Heart right ventricle (tissue), 16 donors: ENCODE results near the gene MYLK. TPM values are rescaled to one million over a fixed set of nuclear protein-coding genes. Genes with fewer than 3 reads are reported as not detected.

ENCODE experiments used
- ATAC-seq, 8 donors: fragments of 200-7000 bp; cut with Tn5 transposase; one replicate each; pipeline ENCODE4 v1.9.1; 2020; ENCODE audit warnings: mild to moderate bottlenecking in 8 of 8, moderate library complexity in 8 of 8, moderate number of reproducible peaks in 1 of 8
- DNase-seq, 2 donors: peaks; one replicate each; pipeline ENCODE4 v3.0.0-alpha.2; 2020
- H3K27ac ChIP-seq, 10 donors: fragments of 200-600 bp; sonication (generic) in 2 of 10; one replicate each; pipeline versions ENCODE4 v1.5.0 to v1.8.0; 2020 to 2022; ENCODE audit warnings: mild to moderate bottlenecking in 3 of 10
- H3K27me3 ChIP-seq, 7 donors: fragments of 200-600 bp; one replicate each; pipeline ENCODE4 v1.8.0; 2021 to 2022; ENCODE audit warnings: mild to moderate bottlenecking in 2 of 7
- H3K36me3 ChIP-seq, 9 donors: fragments of 200-600 bp; sonication (generic) in 1 of 9; one replicate each; pipeline versions ENCODE4 v1.5.0 to v1.8.0; 2020 to 2022; ENCODE audit warnings: mild to moderate bottlenecking in 2 of 9
- H3K4me1 ChIP-seq, 9 donors: fragments of 200-600 bp; sonication (generic) in 1 of 9; one replicate each; pipeline versions ENCODE4 v1.5.0 to v1.8.0; 2020 to 2022; ENCODE audit warnings: mild to moderate bottlenecking in 4 of 9
- H3K4me3 ChIP-seq, 10 donors: fragments of 200-600 bp; sonication (generic) in 2 of 10; one replicate each; pipeline versions ENCODE4 v1.5.0 to v1.8.0; 2020 to 2022; ENCODE audit warnings: mild to moderate bottlenecking in 7 of 10, moderate library complexity in 2 of 10
- H3K9me3 ChIP-seq, 11 donors: fragments of 200-600 bp in 10 of 11; sonication (generic) in 2 of 11; one replicate each; pipeline versions ENCODE4 v1.5.0 to v1.8.0; 2013 to 2022; ENCODE audit warnings: mild to moderate bottlenecking in 2 of 11, control low read depth in 1 of 11, moderate library complexity in 1 of 11
- whole genome bisulfite sequencing, 2 donors: extraction: QIAGEN DNeasy Blood & Tissue Kit; methylation state at CpG; one replicate each; pipeline ENCODE4 v1.1.7; 2013; ENCODE audit warnings: inconsistent platforms in 1 of 2; 5-methylcytosine and 5-hydroxymethylcytosine counted together
- intact Hi-C, 10 donors: fragments of 100-400 bp; cut with DNase I; formaldehyde crosslinking; loops; one replicate each; pipeline versions ENCODE4 v1.11.1 to v1.14.2; 2022
- polyA plus RNA-seq, 2 donors: library from polyadenylated mRNA; stranded (reverse); fragments of 200-250 nt; gene quantifications; one replicate each; pipeline ENCODE4 v1.2.3, GENCODE V29; 2013
- total RNA-seq, 10 donors: library from RNA; stranded (reverse); fragmentation: NEBNext Ultra II Directional in 3 of 10; extraction: Animal tissue kit (Norgen Biotek cat#: 25700) in 3 of 10; gene quantifications; one replicate each; pipeline versions ENCODE4 v1.2.1 to v1.2.4, GENCODE V29; 2021 to 2023
- TF ChIP-seq, protein P1 (sequence below), 9 donors: fragments of 200-600 bp; sonication (generic) in 2 of 9; IDR thresholded peaks; one replicate each; pipeline versions ENCODE4 v1.5.0 to v1.8.0; 2021 to 2022; ENCODE audit warnings: antibody characterized with exemption in 9 of 9, mild to moderate bottlenecking in 5 of 9, moderate library complexity in 1 of 9
- donor health status: Arrhythmogenic right ventricular cardiomyopathy.
- donor health status: ischemic (EF 13 %, LVEDD 7.1; RV severe dilation, severe dysfunction).
- donor health status: healthy with polysubstance abuse.
- donor health status: DM: no; HTN: yes; CAD: no.
- donor health status: DM: no; HTN: no; CAD: no.
- donor health status: ischemic (EF 25% LVEDD 6.9; RV normal size, moderate dysfunction).
- donor health status: ischemic (EF 25% LVEDD 5.7; RV mildly dilated, moderate dysfunction).
- donor health status: healthy.
- donor health status: DM: yes; HTN: yes; CAD: no.
- donor health status: Ischemic cardiomyopathy.
- donor health status: ischemic (EF 35%, LVEDD 5.7; RV mildly dilated, moderate dysfunction).
- donor health status: nonischemic (EF 11% LVEDD 7.7; RV severe dilation, severe dysfunction).
- donor health status: DM: yes; HTN: yes; CAD: no.
- donor health status: PGD.
- donor health status: ischemic (EF 29% LVEDD 5.4; RV normal size, mild dysfunction).
- donor health status: nonischemic (EF 23%, LVEDD 6.1; RV moderate dilation, normal function).

Gene MYLK
- total and polyA plus RNA-seq, 12 donors: 5.6 to 20.6 (median 11.6) TPM

DNA sequence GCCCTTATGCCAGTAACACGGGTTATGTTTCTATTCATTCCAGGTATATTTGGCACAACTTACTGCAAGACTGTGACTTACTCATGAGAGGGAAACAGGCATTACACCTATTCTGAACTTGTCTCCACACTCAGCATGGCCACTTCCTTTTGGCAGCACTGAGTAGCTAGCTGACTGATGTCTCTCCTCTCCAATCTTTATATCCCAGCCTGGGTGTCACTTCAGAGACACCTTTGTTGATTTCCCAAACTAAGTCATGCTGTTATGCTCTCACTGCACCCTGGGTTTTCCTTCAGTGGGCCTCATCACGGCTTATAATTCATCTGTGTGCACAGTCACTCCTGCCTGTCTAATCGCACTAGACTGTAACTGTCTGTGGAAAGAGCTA, 114.8 kb downstream of the MYLK start:
- no peak for ATAC-seq
- no peaks in the 10 kb centered on the region for H3K36me3 ChIP-seq
- peaks cover 0 to 4% (median 0%) of the 10 kb centered on the region in 9 donors for H3K4me1 ChIP-seq
- no peak overlapping the region for H3K27ac ChIP-seq
- H3K27me3 ChIP-seq: no peaks in the 10 kb centered on the region
- no peak for DNase-seq
- TF ChIP-seq, protein P1, sequence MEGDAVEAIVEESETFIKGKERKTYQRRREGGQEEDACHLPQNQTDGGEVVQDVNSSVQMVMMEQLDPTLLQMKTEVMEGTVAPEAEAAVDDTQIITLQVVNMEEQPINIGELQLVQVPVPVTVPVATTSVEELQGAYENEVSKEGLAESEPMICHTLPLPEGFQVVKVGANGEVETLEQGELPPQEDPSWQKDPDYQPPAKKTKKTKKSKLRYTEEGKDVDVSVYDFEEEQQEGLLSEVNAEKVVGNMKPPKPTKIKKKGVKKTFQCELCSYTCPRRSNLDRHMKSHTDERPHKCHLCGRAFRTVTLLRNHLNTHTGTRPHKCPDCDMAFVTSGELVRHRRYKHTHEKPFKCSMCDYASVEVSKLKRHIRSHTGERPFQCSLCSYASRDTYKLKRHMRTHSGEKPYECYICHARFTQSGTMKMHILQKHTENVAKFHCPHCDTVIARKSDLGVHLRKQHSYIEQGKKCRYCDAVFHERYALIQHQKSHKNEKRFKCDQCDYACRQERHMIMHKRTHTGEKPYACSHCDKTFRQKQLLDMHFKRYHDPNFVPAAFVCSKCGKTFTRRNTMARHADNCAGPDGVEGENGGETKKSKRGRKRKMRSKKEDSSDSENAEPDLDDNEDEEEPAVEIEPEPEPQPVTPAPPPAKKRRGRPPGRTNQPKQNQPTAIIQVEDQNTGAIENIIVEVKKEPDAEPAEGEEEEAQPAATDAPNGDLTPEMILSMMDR (IDR thresholded peaks at IDR 0.05): no peak
- 90 to 92% methylated on average over 3 of the region's 3 CpGs for WGBS, 2 donors
- H3K4me3 ChIP-seq: no peak overlapping the region
- no peaks in the 10 kb centered on the region for H3K9me3 ChIP-seq
- intact Hi-C loops: loop anchor here in 1 of 10 donors (10.0 kb wide), 1 partner anchor 115 kb away; the partner anchor contains the start of gene MYLK

DNA sequence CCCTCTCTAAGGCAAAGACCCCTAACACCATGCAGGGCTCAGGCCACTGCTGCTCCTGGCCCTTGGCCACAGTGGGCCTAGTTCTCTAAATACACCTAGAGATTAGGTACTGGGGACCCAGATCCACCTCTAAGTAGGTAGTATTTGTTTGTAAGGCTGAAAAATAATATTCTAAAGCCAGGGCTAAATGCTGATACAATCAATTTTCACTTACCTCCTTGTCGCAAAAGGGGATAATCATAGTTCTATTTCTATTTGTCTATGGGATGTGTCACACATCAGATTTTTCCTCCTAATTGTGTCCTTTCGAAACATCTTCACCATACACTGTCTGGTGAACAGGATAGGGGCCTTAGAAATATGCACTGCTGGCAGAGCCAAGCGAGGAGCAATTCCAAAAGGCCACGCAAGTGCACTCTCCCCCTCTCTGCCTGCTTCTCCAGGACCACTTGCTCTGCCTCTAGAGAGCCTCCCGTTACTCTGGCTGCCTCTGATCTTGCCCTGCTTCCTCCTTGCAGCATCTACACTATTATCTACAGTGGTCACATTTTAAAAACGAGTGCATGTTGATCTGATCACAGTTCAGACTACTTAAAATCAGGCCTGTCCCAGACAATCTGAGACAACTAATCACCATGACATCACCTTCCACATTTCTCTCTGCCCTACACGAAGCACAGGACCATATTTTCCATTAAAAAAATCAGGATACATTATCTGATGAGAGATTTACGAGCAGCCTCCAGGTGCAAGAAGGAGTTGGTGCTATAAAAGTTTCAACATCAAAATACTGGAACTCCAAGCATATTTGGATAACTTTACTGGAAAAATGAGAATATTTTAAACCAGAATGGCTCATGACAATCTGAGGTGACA, 115.4 kb downstream of the MYLK start:
- TF ChIP-seq, protein P1 (IDR thresholded peaks at IDR 0.05): no peak
- Histone ChIP-seq H3K9me3 (no peaks in the 10 kb centered on the region), H3K4me3 (no peak overlapping the region), H3K36me3 (no peaks in the 10 kb centered on the region), H3K4me1 (peaks cover 0 to 4% (median 0%) of the 10 kb centered on the region in 9 donors), H3K27ac (no peak overlapping the region), H3K27me3 (no peaks in the 10 kb centered on the region)
- WGBS, 2 donors: 77 to 81% methylated on average over 8 of the region's 8 CpGs
- DNase-seq: no peak
- no peak for ATAC-seq
- intact Hi-C loops: loop anchor here in 1 of 10 donors (10.0 kb wide), 1 partner anchor 116 kb away; the partner anchor contains the start of gene MYLK

DNA sequence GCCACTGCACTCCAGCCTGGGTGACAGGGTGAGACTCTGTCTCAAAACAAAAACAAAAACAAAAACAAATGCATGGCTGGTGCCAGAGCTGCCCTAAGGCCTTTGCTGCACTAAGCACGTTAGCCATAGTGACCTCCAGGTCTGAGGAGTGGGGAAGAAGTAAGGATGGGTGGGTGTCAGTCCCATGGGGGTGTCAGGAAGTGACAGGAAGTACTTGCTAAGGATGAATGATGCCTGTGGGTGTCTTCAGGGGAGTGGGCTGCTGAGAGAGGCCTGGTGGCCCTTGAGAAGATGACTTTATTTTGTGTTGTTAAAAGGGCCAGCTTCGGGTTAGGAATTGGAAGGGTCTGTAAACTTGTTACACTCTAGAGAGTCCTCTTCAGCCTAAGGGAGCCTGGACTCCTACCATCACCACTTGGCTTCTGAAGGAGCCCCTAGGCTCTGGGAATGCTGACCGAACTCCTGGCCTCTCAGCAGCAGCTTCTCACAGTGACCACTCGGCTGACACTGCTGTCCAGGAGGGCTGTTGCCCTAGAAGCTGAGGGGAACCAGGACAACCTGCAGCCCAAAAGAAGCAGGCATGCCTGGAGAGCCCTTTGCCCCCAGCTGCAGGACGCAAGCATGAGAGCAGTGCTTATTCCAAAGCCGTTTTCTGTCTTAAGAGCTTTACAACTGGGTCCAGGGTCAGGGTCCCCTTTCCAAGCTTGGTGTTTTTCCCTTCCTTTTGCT, 116.4 kb downstream of the MYLK start:
- no peaks in the 10 kb centered on the region for H3K36me3 ChIP-seq
- TF ChIP-seq, protein P1 (IDR thresholded peaks at IDR 0.05): no peak
- WGBS, 2 donors: 94 to 96% methylated on average over 6 of the region's 6 CpGs
- DNase-seq (no peak), ATAC-seq (no peak)
- H3K27me3 ChIP-seq: no peaks in the 10 kb centered on the region
- no peak overlapping the region for H3K4me3 ChIP-seq
- no peaks in the 10 kb centered on the region for H3K9me3 ChIP-seq
- intact Hi-C loops: loop anchor here in 1 of 10 donors (10.0 kb wide), 1 partner anchor 117 kb away; the partner anchor contains the start of gene MYLK
- no peak overlapping the region for H3K27ac ChIP-seq
- peaks cover 0 to 4% (median 0%) of the 10 kb centered on the region in 9 donors for H3K4me1 ChIP-seq

DNA sequence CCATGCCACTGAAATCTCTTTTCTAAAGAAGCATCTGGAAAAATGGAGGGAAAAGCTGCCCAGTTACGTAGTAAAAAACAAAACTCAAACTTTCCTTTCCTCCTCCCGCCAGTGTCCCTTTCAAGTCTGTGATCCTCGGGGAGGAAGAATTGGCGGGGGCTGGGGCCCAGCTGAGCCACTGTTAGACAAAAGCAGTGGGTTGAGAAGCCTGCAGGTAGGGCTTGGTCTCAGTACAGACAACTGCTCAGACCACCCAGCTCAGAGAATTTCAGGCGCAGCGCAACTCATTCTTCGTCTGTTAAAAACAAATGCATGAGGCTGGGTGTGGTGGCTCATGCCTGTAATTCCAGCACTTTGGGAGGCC, 117.1 kb downstream of the MYLK start:
- TF ChIP-seq, protein P1 (IDR thresholded peaks at IDR 0.05): no peak
- 87 to 91% methylated on average over 7 of the region's 7 CpGs for WGBS, 2 donors
- Histone ChIP-seq H3K9me3 (no peaks in the 10 kb centered on the region), H3K4me1 (peaks cover 0 to 4% (median 0%) of the 10 kb centered on the region in 9 donors), H3K36me3 (no peaks in the 10 kb centered on the region), H3K27ac (no peak overlapping the region), H3K27me3 (no peaks in the 10 kb centered on the region), H3K4me3 (no peak overlapping the region)
- ATAC-seq (no peak), DNase-seq (no peak)
- intact Hi-C loops: loop anchor here in 1 of 10 donors (10.0 kb wide), 1 partner anchor 118 kb away; the partner anchor contains the start of gene MYLK
